Measurements from ENCODE around the gene DNAJC19. TPM values are rescaled to one million over a fixed set of nuclear protein-coding genes. Genes with fewer than 3 reads are reported as not detected.

Gene DNAJC19
- total RNA-seq, 1 donor from 2014 or later = 37.6 TPM

DNA sequence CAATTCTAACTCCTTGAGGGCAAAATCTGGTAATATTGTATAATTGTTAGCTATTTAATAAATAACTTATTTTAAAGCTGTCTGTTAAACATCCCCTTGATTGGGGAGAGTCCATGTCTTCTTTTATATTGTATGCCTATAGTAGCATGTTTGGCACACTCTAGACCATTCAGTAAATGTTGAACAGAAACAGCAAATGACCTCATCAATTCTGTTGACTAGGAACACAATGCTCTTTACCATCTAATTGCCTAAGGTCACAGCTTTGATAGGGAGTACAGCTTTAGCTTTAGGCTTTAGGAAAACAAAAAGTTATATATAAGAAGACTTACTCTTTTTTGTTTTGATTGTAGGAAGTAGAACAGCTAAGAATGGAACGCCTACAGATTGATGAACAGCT is 27.0 kb downstream of the DNAJC19 start:
- no peaks in the 10 kb centered on the region for H3K27me3 Mint-ChIP-seq (ENCODE audit: unreplicated experiment)
- TF ChIP-seq, protein P1, sequence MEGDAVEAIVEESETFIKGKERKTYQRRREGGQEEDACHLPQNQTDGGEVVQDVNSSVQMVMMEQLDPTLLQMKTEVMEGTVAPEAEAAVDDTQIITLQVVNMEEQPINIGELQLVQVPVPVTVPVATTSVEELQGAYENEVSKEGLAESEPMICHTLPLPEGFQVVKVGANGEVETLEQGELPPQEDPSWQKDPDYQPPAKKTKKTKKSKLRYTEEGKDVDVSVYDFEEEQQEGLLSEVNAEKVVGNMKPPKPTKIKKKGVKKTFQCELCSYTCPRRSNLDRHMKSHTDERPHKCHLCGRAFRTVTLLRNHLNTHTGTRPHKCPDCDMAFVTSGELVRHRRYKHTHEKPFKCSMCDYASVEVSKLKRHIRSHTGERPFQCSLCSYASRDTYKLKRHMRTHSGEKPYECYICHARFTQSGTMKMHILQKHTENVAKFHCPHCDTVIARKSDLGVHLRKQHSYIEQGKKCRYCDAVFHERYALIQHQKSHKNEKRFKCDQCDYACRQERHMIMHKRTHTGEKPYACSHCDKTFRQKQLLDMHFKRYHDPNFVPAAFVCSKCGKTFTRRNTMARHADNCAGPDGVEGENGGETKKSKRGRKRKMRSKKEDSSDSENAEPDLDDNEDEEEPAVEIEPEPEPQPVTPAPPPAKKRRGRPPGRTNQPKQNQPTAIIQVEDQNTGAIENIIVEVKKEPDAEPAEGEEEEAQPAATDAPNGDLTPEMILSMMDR (IDR thresholded peaks at IDR 0.05) = no peak
- no peak for DNase-seq (ENCODE audit: extremely low spot score, unreplicated experiment)
- peaks cover 49% of the 10 kb centered on the region for H3K36me3 Mint-ChIP-seq (ENCODE audit: unreplicated experiment)
- H3K9me3 Mint-ChIP-seq (ENCODE audit: unreplicated experiment) = peaks cover 4% of the 10 kb centered on the region
- no peak overlapping the region for H3K27ac Mint-ChIP-seq (ENCODE audit: unreplicated experiment)
- H3K4me3 Mint-ChIP-seq (ENCODE audit: unreplicated experiment) = no peak overlapping the region
- no peaks in the 10 kb centered on the region for H3K4me1 Mint-ChIP-seq (ENCODE audit: unreplicated experiment)

DNA sequence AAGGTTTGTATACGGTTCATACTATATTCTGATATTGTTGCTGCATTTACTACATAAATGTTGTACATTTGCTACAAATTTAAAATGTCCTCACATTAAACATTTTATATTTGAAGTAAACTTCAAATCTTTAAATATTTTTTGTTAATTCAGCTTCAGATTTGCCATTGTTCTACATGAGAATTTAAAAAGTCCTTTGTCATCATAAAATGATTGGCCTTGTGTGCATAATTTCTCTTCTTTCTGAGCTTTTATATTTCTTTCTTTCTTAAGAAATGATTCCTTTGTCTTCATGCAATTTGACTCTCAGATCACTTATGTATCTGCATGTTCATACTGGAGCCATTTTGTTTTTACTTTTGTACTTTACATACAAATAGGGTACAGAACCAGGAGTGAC is 28.0 kb downstream of the DNAJC19 start:
- H3K4me1 Mint-ChIP-seq (ENCODE audit: unreplicated experiment) = no peaks in the 10 kb centered on the region
- no peak overlapping the region for H3K4me3 Mint-ChIP-seq (ENCODE audit: unreplicated experiment)
- H3K36me3 Mint-ChIP-seq (ENCODE audit: unreplicated experiment) = peaks cover 48% of the 10 kb centered on the region
- H3K27ac Mint-ChIP-seq (ENCODE audit: unreplicated experiment) = no peak overlapping the region
- TF ChIP-seq, protein P1 (IDR thresholded peaks at IDR 0.05) = no peak
- no peaks in the 10 kb centered on the region for H3K27me3 Mint-ChIP-seq (ENCODE audit: unreplicated experiment)
- DNase-seq (ENCODE audit: extremely low spot score, unreplicated experiment) = no peak
- H3K9me3 Mint-ChIP-seq (ENCODE audit: unreplicated experiment) = peaks cover 4% of the 10 kb centered on the region

DNA sequence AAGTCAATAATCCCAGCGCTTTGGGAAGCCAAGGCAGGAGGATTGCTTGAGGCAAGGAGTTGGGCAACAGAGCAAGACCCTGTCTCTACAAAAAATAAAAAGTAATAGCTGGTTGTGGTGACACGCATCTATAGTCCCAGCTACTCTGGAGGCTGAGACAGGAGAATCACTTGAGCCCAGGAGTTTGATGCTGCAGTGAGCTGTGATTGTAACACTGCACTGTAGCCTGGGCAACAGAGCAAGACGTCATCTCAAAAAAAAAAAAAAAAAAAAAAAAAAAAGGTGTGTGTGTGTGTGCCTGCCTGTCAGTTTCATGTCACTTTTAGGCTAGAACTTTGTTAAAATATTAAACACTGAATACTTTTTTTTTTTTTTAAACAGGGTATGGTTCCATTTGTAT is 28.4 kb downstream of the DNAJC19 start:
- TF ChIP-seq, protein P1 (IDR thresholded peaks at IDR 0.05) = no peak
- H3K36me3 Mint-ChIP-seq (ENCODE audit: unreplicated experiment) = peaks cover 45% of the 10 kb centered on the region
- H3K4me1 Mint-ChIP-seq (ENCODE audit: unreplicated experiment) = no peaks in the 10 kb centered on the region
- H3K9me3 Mint-ChIP-seq (ENCODE audit: unreplicated experiment) = peaks cover 4% of the 10 kb centered on the region
- no peak for DNase-seq (ENCODE audit: extremely low spot score, unreplicated experiment)
- H3K4me3 Mint-ChIP-seq (ENCODE audit: unreplicated experiment) = no peak overlapping the region
- no peaks in the 10 kb centered on the region for H3K27me3 Mint-ChIP-seq (ENCODE audit: unreplicated experiment)
- H3K27ac Mint-ChIP-seq (ENCODE audit: unreplicated experiment) = no peak overlapping the region

DNA sequence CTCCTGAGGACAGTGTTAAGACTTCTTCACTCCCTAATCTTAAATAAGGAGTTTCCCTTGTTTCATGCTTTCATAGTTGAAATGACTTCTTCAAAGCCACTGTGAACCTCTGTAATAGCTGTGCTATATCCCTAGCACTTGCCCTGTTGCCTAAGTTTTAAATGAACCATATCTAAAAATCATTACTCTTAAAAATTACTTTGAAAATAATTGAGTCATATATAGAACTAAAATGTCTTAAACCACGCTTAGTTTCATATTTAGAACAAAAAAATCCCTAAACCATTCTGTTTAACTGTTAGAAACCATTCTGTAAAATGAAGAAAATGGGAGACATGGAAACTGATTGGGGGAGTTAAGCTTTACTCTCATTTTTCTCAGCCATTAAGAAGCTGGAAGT is 29.8 kb downstream of the DNAJC19 start:
- H3K4me3 Mint-ChIP-seq (ENCODE audit: unreplicated experiment) = no peak overlapping the region
- DNase-seq (ENCODE audit: extremely low spot score, unreplicated experiment) = no peak
- H3K4me1 Mint-ChIP-seq (ENCODE audit: unreplicated experiment) = no peaks in the 10 kb centered on the region
- peaks cover 49% of the 10 kb centered on the region for H3K36me3 Mint-ChIP-seq (ENCODE audit: unreplicated experiment)
- H3K9me3 Mint-ChIP-seq (ENCODE audit: unreplicated experiment) = peaks cover 4% of the 10 kb centered on the region
- no peaks in the 10 kb centered on the region for H3K27me3 Mint-ChIP-seq (ENCODE audit: unreplicated experiment)
- TF ChIP-seq, protein P1 (IDR thresholded peaks at IDR 0.05) = no peak
- no peak overlapping the region for H3K27ac Mint-ChIP-seq (ENCODE audit: unreplicated experiment)

DNA sequence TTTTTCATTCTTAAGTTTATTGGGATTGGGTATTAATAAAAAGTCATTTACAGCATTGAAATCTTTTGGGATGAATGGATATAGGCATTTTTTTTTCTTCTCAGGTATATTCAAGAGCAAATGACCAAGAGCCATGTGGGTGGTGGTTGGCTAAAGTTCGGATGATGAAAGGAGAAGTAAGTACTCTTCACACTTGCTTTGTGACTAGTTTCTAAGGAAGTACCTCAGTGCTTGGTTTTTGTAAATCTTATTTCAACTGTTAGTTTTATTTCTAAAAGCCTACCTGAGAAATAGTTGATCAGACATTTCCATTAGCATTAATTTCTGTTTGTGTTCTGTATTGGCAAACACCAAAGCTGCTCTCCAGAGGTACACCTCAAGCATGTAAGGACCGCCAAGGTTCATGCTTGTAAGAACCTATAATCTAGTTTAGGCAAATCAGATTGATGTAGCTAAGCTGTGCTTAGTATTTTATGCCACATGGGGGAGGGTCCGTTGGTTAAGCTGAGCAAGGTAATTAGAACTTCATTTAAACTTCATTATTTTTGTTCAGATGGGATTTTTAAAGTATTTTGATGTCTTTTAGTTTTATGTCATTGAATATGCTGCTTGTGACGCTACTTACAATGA is 41.7 kb downstream of the DNAJC19 start:
- Mint-ChIP-seq H3K9me3 (ENCODE audit: unreplicated experiment) (no peaks in the 10 kb centered on the region), H3K27ac (ENCODE audit: unreplicated experiment) (no peak overlapping the region), H3K4me1 (ENCODE audit: unreplicated experiment) (no peaks in the 10 kb centered on the region), H3K4me3 (ENCODE audit: unreplicated experiment) (no peak overlapping the region), H3K36me3 (ENCODE audit: unreplicated experiment) (peaks cover 39% of the 10 kb centered on the region), H3K27me3 (ENCODE audit: unreplicated experiment) (no peaks in the 10 kb centered on the region)
- no peak for DNase-seq (ENCODE audit: extremely low spot score, unreplicated experiment)
- TF ChIP-seq, protein P1 (IDR thresholded peaks at IDR 0.05) = no peak

Measured in osteocyte (in vitro differentiated cells).